HL-60 (cell line): ENCODE results near the gene GFRA1.

Experiments used
- GABPA ChIP-seq: IDR thresholded peaks from 2 replicates; pipeline ENCODE4 v1.6.1; 2012; ENCODE audit warnings: low read depth
- POLR2AphosphoS5 ChIP-seq: IDR thresholded peaks from 2 replicates; pipeline ENCODE4 v1.6.1; 2012; ENCODE audit warnings: low read depth
- SPI1 ChIP-seq: IDR thresholded peaks from 2 replicates; pipeline ENCODE4 v1.6.1; 2012; ENCODE audit warnings: low read depth, mild to moderate bottlenecking, borderline replicate concordance
- TF ChIP-seq, protein P1 (sequence below): IDR thresholded peaks from one replicate; pipeline ENCODE4 v1.5.1; 2011; ENCODE audit warnings: low read length, control low read depth, inconsistent platforms; ENCODE audit not compliant: insufficient read depth
- TF ChIP-seq, protein P2 (sequence below): IDR thresholded peaks from 2 replicates; pipeline ENCODE4 v1.6.1; 2012; ENCODE audit warnings: low read depth; ENCODE audit not compliant: insufficient replicate concordance

GRCh38 chr10:116096526-116096925 lies 176.5 kb downstream of the GFRA1 start:
- TF ChIP-seq, protein P1, sequence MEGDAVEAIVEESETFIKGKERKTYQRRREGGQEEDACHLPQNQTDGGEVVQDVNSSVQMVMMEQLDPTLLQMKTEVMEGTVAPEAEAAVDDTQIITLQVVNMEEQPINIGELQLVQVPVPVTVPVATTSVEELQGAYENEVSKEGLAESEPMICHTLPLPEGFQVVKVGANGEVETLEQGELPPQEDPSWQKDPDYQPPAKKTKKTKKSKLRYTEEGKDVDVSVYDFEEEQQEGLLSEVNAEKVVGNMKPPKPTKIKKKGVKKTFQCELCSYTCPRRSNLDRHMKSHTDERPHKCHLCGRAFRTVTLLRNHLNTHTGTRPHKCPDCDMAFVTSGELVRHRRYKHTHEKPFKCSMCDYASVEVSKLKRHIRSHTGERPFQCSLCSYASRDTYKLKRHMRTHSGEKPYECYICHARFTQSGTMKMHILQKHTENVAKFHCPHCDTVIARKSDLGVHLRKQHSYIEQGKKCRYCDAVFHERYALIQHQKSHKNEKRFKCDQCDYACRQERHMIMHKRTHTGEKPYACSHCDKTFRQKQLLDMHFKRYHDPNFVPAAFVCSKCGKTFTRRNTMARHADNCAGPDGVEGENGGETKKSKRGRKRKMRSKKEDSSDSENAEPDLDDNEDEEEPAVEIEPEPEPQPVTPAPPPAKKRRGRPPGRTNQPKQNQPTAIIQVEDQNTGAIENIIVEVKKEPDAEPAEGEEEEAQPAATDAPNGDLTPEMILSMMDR, result no peak
- no peak for TF ChIP-seq POLR2AphosphoS5
- no peak for TF ChIP-seq GABPA
- TF ChIP-seq, protein P2, sequence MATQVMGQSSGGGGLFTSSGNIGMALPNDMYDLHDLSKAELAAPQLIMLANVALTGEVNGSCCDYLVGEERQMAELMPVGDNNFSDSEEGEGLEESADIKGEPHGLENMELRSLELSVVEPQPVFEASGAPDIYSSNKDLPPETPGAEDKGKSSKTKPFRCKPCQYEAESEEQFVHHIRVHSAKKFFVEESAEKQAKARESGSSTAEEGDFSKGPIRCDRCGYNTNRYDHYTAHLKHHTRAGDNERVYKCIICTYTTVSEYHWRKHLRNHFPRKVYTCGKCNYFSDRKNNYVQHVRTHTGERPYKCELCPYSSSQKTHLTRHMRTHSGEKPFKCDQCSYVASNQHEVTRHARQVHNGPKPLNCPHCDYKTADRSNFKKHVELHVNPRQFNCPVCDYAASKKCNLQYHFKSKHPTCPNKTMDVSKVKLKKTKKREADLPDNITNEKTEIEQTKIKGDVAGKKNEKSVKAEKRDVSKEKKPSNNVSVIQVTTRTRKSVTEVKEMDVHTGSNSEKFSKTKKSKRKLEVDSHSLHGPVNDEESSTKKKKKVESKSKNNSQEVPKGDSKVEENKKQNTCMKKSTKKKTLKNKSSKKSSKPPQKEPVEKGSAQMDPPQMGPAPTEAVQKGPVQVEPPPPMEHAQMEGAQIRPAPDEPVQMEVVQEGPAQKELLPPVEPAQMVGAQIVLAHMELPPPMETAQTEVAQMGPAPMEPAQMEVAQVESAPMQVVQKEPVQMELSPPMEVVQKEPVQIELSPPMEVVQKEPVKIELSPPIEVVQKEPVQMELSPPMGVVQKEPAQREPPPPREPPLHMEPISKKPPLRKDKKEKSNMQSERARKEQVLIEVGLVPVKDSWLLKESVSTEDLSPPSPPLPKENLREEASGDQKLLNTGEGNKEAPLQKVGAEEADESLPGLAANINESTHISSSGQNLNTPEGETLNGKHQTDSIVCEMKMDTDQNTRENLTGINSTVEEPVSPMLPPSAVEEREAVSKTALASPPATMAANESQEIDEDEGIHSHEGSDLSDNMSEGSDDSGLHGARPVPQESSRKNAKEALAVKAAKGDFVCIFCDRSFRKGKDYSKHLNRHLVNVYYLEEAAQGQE, result no peak
- no peak for TF ChIP-seq SPI1
